ENCODE data around the gene CFAP45.

Gene CFAP45

DNA sequence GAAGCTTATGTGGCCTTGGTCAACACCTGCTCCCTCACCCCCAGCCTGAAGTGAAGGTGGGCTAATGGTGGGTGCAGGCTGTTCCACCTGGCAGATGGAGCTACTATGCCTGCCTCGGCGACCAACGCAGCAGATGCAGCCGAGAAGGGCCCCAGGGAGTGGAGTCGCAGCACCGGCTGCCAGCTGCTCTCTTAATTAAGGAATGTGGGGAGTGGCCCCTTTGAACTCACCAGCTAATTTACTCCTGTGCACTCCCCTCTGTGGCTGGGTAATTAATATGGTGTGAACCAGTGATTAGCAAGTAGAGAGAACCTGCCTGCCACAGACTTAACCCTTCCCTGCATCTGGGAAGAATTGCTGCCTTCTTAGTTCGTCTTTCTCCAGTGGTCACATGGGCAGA, 76.6 kb downstream of the CFAP45 start:
- no peak for DNase-seq (ENCODE audit: low spot score)

All from NAMALWA (cell line).